Smooth muscle cell (in vitro differentiated cells): Measurements from ENCODE around the gene GPBP1. TPM values are rescaled to one million over a fixed set of nuclear protein-coding genes. Genes with fewer than 3 reads are reported as not detected.
"Not testable (repeated sequence)": the region's sequence is repeated elsewhere in the genome, so short reads cannot be mapped to it uniquely, and the experiment has no call there.

Source experiments
- DNase-seq: peaks from one replicate; lab custom pipeline; 2025; ENCODE audit not compliant: unreplicated experiment; lab: John Stamatoyannopoulos, UW
- H2AFZ ChIP-seq: fragments of 200-600 bp; sonication (generic); 2 replicates; pipeline ENCODE4 v1.6.0; 2016; ENCODE audit warnings: antibody characterized with exemption, low read depth, mild to moderate bottlenecking
- H3F3A ChIP-seq: fragments of 200-600 bp; sonication (generic); 2 replicates; pipeline ENCODE4 v1.6.0; 2017; ENCODE audit warnings: antibody characterized with exemption, low read depth
- H3K27ac ChIP-seq: fragments of 200-600 bp; sonication (generic); 2 replicates; pipeline ENCODE4 v1.5.1; 2016; ENCODE audit warnings: low read depth, mild to moderate bottlenecking
- H3K27me3 ChIP-seq: fragments of 200-600 bp; sonication (generic); 2 replicates; pipeline ENCODE4 v1.6.1; 2016; ENCODE audit warnings: low read depth, mild to moderate bottlenecking
- H3K36me3 ChIP-seq: fragments of 200-600 bp; sonication (generic); 2 replicates; pipeline ENCODE4 v1.5.1; 2016; ENCODE audit warnings: low read depth
- H3K4me1 ChIP-seq: fragments of 200-600 bp; sonication (generic); 2 replicates; pipeline ENCODE4 v1.5.1; 2016; ENCODE audit warnings: low read depth
- H3K4me2 ChIP-seq: fragments of 200-600 bp; sonication (generic); 2 replicates; pipeline ENCODE4 v1.6.0; 2016; ENCODE audit warnings: mild to moderate bottlenecking
- H3K4me3 ChIP-seq: fragments of 200-600 bp; sonication (generic); 2 replicates; pipeline ENCODE4 v1.5.1; 2016; ENCODE audit warnings: mild to moderate bottlenecking
- H3K79me2 ChIP-seq: fragments of 200-600 bp; sonication (generic); 2 replicates; pipeline ENCODE4 v1.6.0; 2016; ENCODE audit warnings: low read depth, mild to moderate bottlenecking
- H3K9ac ChIP-seq: fragments of 200-600 bp; sonication (generic); 2 replicates; pipeline ENCODE4 v1.6.0; 2016; ENCODE audit warnings: low read depth
- H3K9me3 ChIP-seq: fragments of 200-600 bp; sonication (generic); replicated peaks from 2 replicates; pipeline ENCODE4 v1.5.1; 2016; ENCODE audit warnings: low read depth
- H4K20me1 ChIP-seq: fragments of 200-600 bp; sonication (generic); 2 replicates; pipeline ENCODE4 v1.6.0; 2016; ENCODE audit warnings: low read depth
- CTCF ChIP-seq: fragments of 200-600 bp; sonication (generic); IDR thresholded peaks from 2 replicates; pipeline ENCODE4 v1.5.1; 2017; ENCODE audit warnings: borderline replicate concordance, mild to moderate bottlenecking, antibody characterized with exemption; ENCODE audit not compliant: insufficient read depth, poor library complexity, severe bottlenecking
- WGBS: methylation state at CpG from one replicate; pipeline ENCODE4 v1.1.7; 2016; ENCODE audit warnings: low lambda C conversion rate; 5-methylcytosine and 5-hydroxymethylcytosine counted together
- polyA plus RNA-seq: library from polyadenylated mRNA; unstranded; fragments of >200 nt; fragmentation: Nextera tagmentation; extraction: Ambion mirVana; gene quantifications from 2 replicates; pipeline ENCODE4 v1.2.1, GENCODE V29; 2016
- total RNA-seq: library from RNA; depleted of rRNA; stranded (reverse); fragments of >200 nt; gene quantifications from 2 replicates; pipeline ENCODE4 v1.2.3, GENCODE V29; 2014

The GPBP1 gene
- total and polyA plus RNA-seq, 2 experiments from 2014 or later: 45.4 to 78.8 TPM

GRCh38 chr5:57280853-57281252 is 107.0 kb downstream of the GPBP1 start:
- H3K4me3 ChIP-seq: no peak overlapping the region
- H3K4me2 ChIP-seq: no peak overlapping the region
- no peak for TF ChIP-seq CTCF
- H3K9ac ChIP-seq: no peak overlapping the region
- 71% methylated on average over 2 of the region's 2 CpGs for WGBS
- H3K79me2 ChIP-seq: no peaks in the 10 kb centered on the region
- H3K36me3 ChIP-seq: no peaks in the 10 kb centered on the region
- DNase-seq: no peak
- no peaks in the 10 kb centered on the region for H4K20me1 ChIP-seq
- no peaks in the 10 kb centered on the region for H3K9me3 ChIP-seq
- no peaks in the 10 kb centered on the region for H3F3A ChIP-seq
- no peaks in the 10 kb centered on the region for H3K27me3 ChIP-seq
- no peak overlapping the region for H3K27ac ChIP-seq
- no peaks in the 10 kb centered on the region for H3K4me1 ChIP-seq
- no peak overlapping the region for H2AFZ ChIP-seq

GRCh38 chr5:57285084-57285483 is 111.2 kb downstream of the GPBP1 start:
- H3K4me2 ChIP-seq, H3K79me2 ChIP-seq, H3K27me3 ChIP-seq, H3K9me3 ChIP-seq, H4K20me1 ChIP-seq, DNase-seq, H3F3A ChIP-seq, H3K9ac ChIP-seq, H3K4me3 ChIP-seq, H3K27ac ChIP-seq, H3K4me1 ChIP-seq, H2AFZ ChIP-seq, H3K36me3 ChIP-seq: not testable (repeated sequence)
- 96% methylated on average over 5 of the region's 5 CpGs for WGBS

GRCh38 chr5:57291894-57292293 is 118.0 kb downstream of the GPBP1 start:
- TF ChIP-seq CTCF: no peak
- no peak overlapping the region for H3K9ac ChIP-seq
- H3K36me3 ChIP-seq: no peaks in the 10 kb centered on the region
- no peaks in the 10 kb centered on the region for H3K4me1 ChIP-seq
- 97% methylated on average over 4 of the region's 4 CpGs for WGBS
- no peaks in the 10 kb centered on the region for H4K20me1 ChIP-seq
- H3K79me2 ChIP-seq: no peaks in the 10 kb centered on the region
- no peak overlapping the region for H3K4me2 ChIP-seq
- no peak for DNase-seq
- no peaks in the 10 kb centered on the region for H3K27me3 ChIP-seq
- no peak overlapping the region for H2AFZ ChIP-seq
- H3K9me3 ChIP-seq: no peaks in the 10 kb centered on the region
- H3K4me3 ChIP-seq: no peak overlapping the region
- H3K27ac ChIP-seq: no peak overlapping the region
- H3F3A ChIP-seq: no peaks in the 10 kb centered on the region

- no peaks in the 10 kb centered on the region for H3K79me2 ChIP-seq
- no peak overlapping the region for H3K4me2 ChIP-seq
- no peak for DNase-seq
- H3F3A ChIP-seq: no peaks in the 10 kb centered on the region
- 93% methylated on average over 6 of the region's 6 CpGs for WGBS
- no peaks in the 10 kb centered on the region for H3K36me3 ChIP-seq
- no peaks in the 10 kb centered on the region for H4K20me1 ChIP-seq
- no peaks in the 10 kb centered on the region for H3K4me1 ChIP-seq
- H3K9me3 ChIP-seq: no peaks in the 10 kb centered on the region
- H2AFZ ChIP-seq: no peak overlapping the region
- no peak for TF ChIP-seq CTCF
- H3K27ac ChIP-seq: no peak overlapping the region
- no peak overlapping the region for H3K4me3 ChIP-seq
- H3K9ac ChIP-seq: no peak overlapping the region
- no peaks in the 10 kb centered on the region for H3K27me3 ChIP-seq
These were observed 118.5 kb downstream of the GPBP1 start for GRCh38 chr5:57292336-57292735.
